HG03342 (cell line): ENCODE measurements around the gene POLR2C.
A peak's percentile ranks its signal among the peaks of the same experiment; 100 is the strongest.

ENCODE experiments used
- ATAC-seq: cut with Tn5 transposase; IDR thresholded peaks from one replicate; pipeline ENCODE4 v1.9.1; 2021; ENCODE audit warnings: mild to moderate bottlenecking, moderate library complexity; ENCODE audit not compliant: unreplicated experiment

Gene POLR2C

DNA sequence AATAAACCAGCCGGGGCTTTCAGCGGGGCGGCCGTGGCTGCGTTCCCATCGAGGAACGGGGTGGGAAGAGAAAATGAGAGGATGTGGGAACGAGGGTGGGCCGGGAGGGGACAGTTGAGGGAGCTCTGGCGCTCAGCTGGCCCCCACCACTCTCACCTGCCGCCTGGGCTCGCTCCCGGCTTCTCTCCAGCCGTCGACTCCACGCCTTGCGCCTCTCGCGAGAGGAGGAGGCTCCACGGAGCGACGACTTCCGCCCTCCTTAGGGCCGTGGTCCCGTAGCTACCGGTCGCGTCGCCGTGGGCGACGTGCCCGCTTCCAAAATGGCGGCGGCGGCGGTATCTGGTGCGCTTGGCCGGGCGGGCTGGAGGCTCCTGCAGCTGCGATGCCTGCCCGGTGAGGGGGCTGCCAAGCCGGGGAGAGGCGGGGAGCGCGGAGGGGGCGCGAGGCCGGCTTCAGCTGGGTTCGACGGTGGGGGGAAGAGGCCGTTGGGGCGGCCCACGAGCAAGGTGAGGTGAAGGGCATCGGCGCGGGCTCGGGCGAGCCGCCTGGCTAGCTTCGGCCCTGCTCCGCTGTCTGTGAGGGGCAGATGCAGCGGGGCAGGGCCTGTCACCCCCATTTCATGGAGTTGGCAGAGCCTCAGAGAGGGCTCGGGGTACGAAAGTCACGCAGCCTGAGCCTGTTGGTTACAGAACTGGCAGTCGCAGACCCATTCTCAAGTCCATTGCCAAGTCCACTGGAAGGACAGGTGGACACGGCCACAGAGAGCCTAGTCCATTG, 15.1 kb upstream of the POLR2C start, which contains the start of the genes CIAPIN1 and COQ9:
CIAPIN1 (minus strand) TSS at position 200 of the 777 bp plus-strand sequence. CDS start 6,457 bp downstream, outside the sequence.
COQ9 (plus strand) TSS at position 294 of the 777 bp plus-strand sequence; CDS start at position 321, 27 bp downstream.
- ATAC-seq = peak; percentile 97

DNA sequence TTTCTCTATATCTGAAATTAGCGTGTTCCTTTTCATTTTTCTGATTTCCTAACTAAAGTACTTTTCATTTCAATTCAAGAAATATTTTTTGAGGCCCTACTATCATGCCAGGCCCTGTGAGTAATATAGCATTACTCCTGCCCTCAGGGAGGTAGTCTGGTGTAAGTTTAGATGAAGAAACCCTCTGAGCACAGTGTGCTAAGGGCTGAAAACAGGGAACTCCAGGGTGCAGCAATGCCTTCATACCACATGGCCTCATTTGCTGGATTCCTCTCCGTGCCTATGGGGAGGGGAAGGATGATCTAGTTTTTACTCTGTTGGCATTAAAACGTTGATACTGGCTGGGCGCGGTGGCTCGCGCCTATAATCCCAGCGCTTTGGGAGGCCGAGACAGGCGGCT, 10.5 kb upstream of the POLR2C start:
- no peak for ATAC-seq

DNA sequence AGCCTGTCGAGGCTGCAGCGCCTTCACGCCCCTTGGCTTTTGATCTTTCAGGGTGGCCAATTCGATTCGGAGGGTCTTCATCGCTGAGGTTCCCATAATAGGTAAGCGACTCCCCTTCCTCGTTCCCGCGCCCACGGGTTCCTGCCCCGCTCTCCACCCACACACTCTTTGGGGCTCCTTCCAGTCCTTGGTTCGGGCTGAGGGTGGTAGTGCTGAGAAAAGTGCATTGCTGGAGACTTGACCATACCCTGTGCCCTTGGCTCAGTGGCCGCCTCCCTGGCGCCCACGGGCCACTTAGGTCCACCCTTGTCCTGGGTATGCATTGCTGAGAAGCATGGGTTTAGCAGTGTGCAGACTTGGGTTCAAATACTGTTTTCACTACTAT, 491 bp downstream of the POLR2C start:
- ATAC-seq = peak; percentile 3

DNA sequence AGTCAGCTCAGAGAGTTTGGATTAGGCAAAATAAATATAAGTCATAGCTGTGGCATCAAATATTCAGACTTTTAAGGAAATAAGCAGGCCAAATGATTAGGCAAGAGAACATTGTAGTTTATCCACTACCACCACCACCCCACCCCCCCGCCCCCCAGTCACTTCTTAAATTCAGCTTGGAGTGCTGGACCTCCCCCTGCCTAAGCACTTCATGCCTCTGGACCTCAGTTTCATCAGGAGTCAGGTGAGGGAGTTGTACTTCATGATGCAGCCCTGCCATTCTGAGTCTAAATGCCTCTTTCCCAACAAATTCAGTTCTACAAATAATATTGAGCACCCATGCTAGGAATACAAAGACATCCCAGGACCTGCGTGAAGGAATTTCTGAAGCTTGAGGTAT, 2.0 kb downstream of the POLR2C start:
- no peak for ATAC-seq

DNA sequence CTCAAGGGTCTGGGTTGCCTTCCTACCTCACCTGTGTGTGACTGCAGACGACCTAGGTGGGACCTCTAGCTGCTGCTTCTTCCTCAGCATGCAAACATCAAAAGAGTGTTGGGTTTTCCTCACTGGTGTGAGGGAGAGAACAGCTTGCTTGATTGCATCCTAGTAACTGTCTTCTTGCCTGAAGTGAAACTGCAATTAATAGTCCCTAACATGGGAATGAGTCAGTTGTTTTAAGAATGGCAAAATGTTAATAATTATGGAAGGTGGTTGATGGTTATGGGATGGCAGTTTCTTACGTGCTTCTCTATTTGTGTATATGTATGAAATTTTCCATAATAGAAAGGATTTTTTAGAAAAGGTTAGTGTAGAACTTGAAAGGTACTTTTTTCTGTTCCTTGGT, 5.9 kb downstream of the POLR2C start:
- ATAC-seq = no peak

DNA sequence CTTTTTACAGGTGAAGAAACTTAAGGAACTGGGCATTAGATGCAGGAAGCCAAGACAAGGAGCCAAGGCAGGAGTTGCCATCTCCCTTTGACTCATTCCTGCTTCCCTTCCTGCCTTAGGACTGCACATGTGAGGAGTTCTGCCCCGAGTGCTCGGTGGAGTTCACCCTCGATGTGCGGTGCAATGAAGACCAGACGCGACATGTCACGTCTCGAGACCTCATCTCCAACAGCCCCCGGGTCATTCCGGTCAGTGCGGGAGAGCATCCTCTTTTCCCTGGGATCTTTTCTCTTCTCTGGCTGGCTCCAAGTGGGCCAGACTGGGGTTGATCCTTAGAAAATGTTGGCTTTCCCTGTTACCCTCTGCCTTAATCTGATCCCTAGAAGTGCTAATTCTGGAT, 6.6 kb downstream of the POLR2C start:
- ATAC-seq = no peak

DNA sequence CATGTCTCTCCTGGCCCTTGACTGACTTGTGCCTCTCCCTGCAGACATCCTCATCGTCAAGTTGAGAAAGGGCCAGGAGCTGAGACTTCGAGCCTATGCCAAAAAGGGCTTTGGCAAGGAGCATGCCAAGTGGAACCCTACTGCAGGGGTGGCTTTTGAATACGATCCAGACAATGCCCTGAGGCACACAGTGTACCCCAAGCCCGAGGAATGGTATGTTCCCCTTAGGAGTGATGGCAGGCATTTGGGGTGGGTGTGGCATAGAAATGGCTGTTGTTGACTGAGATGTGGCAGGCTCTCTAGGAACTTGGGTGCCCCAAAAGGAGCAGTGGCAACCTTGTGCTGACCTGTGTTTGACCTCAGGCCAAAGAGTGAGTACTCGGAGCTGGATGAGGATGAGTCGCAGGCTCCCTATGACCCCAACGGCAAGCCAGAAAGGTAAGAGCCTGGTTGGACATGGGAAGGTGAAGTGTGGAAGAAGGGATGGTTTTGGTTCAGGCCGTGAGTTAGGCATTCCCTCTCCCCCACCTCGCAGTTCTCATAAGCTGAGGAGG, 7.5 kb downstream of the POLR2C start:
- no peak for ATAC-seq

DNA sequence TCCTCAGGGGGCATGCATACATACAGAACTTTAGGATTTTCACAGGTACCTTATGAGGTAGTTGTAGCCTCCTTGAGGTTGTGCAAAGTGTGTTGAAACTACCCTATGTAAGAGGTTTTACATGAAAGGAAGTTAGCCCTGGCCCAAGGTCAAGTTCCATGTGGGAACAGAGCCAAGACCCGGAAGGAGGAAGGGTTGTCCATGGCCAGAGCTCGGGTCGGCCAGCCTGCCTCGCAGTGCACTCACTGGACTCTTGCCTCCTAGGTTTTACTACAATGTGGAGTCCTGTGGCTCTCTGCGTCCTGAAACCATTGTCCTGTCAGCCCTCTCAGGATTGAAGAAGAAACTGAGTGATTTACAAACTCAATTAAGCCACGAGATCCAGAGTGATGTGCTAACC, 8.2 kb downstream of the POLR2C start:
- ATAC-seq = no peak

DNA sequence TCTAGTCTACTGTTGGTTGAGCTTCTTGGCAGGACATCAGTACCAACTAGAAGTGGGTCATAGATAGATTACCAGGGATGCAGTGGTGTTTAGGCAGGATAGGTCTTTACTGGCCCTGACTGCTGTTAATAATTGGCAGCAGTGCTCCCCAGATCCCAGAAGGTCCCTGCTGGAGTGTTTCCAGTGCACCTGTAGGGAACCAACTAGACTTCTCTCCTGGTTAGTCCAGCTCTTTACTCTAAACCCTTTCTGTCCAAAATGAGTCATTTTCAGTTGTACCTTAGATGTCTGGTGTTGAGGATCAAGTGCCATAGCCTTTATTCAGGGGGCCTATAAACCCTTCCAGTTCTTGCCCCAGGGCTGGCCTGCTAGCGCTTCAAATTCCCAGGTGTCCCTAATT, 8.7 kb downstream of the POLR2C start:
- no peak for ATAC-seq

DNA sequence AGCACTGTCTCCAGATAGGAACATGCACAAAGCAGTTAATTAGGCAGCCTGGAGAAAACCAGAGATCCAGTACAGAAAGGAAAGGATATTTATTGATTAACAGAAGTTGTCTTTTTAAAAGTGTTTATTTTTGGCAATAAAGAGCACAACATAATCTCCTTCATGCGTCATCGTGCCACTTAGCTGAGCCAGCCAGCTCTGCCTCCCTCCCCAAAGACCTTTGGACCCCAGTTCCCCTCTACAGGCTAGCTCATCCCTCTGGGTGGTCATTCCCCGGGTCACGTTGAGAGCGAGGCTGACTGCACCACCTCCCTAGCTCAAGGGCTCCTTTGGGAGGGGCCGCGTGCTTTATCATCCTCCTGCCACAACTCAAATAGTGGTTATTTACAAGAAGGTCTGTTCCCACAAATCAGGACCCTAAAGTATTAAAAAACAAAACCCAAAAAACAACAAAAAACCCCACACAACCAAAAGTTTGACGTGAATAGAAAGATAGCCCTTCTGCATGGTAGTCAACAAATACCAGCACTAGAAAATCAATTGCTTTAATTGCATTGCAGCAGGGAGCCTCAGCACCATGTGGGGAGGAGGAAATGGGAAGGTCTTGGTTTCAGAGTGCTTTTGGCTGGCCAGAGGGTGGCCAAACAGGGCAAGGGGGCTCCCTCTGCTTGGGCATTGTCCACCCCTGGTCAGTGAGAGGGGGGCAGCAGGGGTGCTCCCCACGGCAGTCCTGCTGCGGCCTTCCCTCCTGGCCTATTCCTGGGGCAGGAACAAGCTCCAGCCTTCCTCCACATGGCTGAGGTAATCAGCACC, 9.6 kb downstream of the POLR2C start:
- no peak for ATAC-seq

DNA sequence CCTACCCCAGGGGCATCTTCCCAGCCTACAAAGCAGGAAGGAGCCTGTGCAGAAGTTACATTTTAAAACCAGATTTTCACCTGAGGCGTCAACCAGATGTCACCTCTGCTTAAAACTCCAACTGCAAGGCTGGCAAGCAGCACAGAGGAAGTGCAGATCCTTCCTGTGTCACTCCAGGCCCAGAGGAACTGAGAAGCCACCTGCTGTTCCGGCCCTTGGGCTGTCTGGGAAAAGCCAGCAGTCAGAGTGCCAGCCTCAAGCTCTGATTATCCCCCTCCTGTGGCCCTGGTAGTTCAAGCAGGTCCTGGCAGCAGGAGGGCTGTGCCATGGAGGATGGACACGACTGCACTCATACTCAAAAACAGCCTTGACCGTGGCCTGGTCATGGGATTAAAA, 10.2 kb downstream of the POLR2C start:
- ATAC-seq = no peak

DNA sequence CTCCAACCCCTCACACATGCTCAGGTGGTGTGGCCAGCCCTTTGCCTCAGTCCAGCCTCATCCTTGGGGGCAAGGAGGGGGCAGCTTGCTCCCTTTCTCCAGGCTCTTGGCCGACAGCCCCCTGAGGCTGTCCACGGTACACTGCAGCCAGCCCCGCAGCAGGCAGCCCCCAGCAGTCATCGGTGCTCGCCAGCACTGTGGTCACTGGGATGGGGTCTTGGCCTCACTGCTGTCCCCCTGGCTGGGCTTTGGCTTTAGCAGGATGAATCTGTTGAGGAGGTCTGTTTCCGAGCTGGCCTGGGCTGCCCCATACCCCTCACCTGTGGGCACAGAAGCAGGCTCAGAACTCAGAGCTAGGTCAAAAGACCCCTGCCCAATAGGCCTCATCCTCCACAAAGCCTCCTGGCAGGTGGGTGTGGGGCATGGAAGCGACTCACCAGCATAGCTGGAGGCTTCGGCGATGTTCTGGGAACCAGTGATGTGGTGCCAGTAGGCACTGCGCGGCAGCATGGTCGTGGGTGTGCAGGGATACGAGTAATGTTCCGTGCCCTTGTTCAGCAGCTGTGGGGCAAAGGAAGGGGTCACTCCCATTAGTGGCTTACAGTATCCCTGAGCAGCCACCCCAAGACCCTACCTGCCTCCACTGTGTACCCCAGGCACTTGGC, 10.8 kb downstream of the POLR2C start:
- no peak for ATAC-seq

DNA sequence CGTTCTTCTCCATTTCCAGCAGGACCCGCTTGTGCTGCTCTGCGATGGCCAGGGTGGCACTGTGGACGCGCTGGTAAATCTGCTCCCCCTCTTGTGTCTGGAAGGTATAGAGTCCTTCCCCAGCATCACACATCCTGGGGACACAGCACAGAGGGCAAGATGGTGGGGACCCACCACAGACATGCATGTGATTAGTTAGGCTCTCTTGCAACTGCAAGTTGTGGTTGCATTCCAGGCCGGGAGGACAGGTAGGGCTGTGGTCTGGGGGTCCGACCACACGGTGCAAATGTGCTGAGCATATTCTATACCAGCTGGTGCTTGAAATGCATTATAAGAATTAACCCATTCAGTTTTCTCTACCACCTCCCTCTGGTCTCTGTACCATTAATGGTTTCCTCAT, 11.4 kb downstream of the POLR2C start:
- ATAC-seq = no peak

DNA sequence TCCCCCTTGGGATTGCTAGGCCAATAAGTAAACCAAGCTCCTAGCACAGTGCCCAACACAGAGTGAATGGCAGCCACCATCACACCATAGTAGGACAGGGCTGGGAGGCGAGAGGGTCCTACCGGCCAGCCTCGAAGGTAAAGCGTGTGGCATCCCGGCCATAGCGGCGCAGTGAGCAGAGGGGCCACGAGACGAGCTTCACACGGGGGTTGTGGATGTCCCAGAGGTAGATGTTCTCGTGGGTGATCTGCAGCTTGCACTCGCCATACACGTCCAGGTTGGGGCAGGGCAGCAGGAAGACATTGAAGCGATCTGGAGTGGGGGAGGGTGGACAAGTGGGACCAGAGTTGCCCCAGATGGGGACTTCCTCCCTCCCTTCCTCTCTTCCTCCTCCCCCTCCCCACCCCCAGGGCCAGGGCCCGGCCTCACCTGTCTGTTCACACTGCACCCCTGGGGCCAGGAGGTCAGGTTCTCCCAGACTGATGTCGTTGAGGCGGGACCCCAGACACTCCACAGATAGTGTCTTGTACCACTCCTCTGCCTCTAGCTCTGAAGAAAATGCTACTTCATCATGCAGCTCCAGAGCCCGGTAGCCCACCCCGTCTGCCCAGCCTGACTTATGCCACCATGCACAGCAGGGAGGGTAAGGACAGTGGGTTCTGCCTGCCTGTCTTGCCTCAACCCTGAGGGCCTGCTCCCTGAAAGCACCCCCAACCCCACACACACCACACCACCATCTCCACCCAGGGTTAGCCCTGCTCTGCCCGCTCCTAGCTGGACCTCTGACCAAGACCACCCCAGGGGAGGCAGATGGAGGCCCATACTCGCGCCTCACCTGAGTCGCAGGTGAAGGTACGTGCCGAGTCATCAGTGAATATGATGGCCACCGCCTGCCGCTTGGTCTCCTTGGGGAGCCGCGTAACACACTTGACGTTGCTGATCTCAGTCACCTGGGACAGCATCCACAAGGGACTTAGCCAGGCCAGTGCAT, 12.5 kb downstream of the POLR2C start:
- ATAC-seq = no peak

DNA sequence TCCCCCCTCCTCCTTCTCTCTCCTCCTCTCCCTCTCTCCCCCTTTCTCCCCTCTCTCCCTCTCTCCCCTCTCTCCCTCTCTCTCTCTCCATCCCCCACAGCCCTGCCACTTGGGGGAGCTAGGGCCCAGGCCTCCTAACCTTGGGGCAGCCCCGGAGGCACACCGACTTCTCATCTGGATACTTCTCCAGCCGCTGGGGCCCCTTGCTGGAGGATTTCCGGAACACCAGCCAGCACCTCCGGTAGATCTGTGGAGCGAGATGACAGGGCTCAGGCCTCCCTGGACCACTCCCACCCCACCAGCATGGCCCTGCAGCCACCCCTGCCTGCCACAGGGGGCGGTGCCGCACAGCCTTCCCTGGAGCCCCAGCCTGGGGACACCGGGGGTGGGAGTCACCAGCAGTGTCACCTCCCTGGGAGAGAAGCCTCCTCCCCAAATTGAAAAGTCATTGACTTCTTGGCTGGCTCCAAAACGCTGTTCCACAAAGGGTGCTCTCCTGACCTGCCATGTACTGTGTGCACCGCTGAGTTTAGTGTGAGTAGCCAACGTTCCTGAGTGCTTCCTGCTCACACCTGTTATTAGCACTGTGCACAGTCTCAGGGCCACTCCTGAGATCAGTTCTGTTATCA, 13.3 kb downstream of the POLR2C start:
- peak; percentile 98 for ATAC-seq

DNA sequence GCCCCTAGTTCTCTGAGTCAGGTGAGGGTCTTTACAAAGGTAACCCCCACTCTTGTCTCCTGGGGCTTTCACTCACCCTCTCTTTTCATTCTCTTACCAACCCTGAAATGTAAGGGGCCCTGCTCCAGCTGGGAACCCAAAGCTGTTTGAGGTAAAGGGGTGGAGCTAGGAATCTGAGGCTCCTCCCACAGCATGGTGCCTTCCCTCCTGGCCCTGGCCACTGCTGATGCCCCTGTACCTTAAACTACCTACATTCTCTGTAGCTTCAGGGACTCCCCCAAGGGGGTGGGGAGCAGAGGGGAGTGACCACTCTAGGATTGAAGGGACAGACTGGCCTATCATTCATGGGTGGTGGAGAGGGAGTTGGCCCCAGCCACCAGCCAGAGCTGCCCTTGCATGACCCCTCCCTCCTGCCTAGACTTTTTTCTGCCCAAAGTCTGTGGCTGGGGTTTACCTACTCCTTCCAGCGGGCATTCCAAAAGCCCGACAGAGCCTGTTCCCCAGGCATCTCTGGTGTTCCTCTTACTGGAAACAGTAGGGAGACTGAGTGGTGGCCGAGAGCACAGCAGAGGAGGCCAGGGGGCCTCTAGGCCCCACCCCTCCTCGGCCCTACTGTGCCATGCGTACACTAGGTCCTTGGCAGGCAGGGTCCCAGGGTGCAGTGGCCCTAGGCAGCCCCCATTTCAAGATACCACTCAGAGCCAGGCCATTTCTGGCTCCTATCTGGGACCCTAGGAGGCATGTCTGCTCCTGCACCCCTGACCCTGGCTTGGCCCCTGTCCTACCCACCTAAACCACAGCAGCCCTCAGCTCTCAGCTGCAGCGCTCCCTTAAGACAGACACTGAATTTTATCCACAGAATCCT, 14.3 kb downstream of the POLR2C start:
- no peak for ATAC-seq

DNA sequence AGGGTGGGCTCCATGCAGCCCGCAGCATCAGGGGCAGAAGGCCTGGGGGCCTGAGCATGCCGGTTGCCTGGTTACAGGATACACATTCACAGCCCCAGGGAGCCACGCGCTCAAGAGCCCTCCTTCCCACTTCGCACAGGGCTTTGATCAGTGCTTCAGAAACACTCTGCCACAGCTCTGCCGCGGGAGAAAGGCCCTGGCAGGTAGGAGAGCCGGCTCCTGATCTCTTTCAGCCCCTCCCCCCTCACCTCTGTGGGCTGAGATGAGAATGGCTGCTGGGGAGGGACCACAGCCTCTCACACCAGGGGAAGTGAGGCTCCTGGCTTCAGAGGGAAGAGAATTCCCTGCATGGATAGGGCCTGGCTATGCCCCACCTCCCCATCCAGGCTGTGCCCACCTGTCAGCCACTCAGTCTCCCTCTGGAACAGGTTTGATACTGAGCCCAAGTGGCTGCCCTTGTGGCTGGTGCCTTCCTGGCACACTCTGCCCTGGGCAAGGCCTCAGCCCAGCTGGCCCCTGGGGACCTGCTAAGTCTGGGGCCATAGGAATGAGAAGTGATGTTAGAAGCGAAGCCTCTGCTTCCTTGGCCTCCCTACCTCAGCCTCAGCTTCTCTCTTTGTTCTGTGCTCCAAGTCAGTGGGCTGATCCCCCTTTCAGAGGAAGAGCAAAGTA, 15.2 kb downstream of the POLR2C start:
- no peak for ATAC-seq
